GM18858 (cell line): ENCODE data around the gene DDX18.
"Not testable (repeated sequence)": the region's sequence is repeated elsewhere in the genome, so short reads cannot be mapped to it uniquely, and the experiment has no call there.

Experiments used
- ATAC-seq: cut with Tn5 transposase; IDR thresholded peaks from one replicate; pipeline ENCODE4 v1.9.1; 2021; ENCODE audit not compliant: unreplicated experiment

The DDX18 gene

GRCh38 chr2:117814417-117815264 is at the start of gene DDX18:
TSS of gene DDX18 (plus strand) at chr2:117814691. CDS start at chr2:117814778, 87 bp downstream.
- peak; percentile 93 for ATAC-seq

- no peak for ATAC-seq
Measured at GRCh38 chr2:117770730-117771129, 43.8 kb upstream of the DDX18 start.

- no peak for ATAC-seq
Measured at GRCh38 chr2:117771969-117772630, 42.4 kb upstream of the DDX18 start.

GRCh38 chr2:117774716-117775115 is 39.8 kb upstream of the DDX18 start:
- no peak for ATAC-seq

- ATAC-seq, result no peak
Measured at GRCh38 chr2:117775703-117776219, 38.7 kb upstream of the DDX18 start.

- no peak for ATAC-seq
Measured at GRCh38 chr2:117776888-117777287, 37.6 kb upstream of the DDX18 start.

GRCh38 chr2:117785740-117786139 is 28.8 kb upstream of the DDX18 start:
- peak; percentile 72 for ATAC-seq

- no peak for ATAC-seq
Measured at GRCh38 chr2:117786520-117786919, 28.0 kb upstream of the DDX18 start.

- ATAC-seq, result no peak
Measured at GRCh38 chr2:117789505-117789904, 25.0 kb upstream of the DDX18 start.

- no peak for ATAC-seq
Measured at GRCh38 chr2:117794668-117795067, 19.8 kb upstream of the DDX18 start.

GRCh38 chr2:117801826-117802225 is 12.7 kb upstream of the DDX18 start:
- no peak for ATAC-seq

- not testable (repeated sequence) for ATAC-seq
Measured at GRCh38 chr2:117803644-117804325, 10.7 kb upstream of the DDX18 start.

- ATAC-seq, result no peak
Measured at GRCh38 chr2:117812443-117812842, 2.0 kb upstream of the DDX18 start.

- no peak for ATAC-seq
Measured at GRCh38 chr2:117815946-117816345, 1.5 kb downstream of the DDX18 start.

- no peak for ATAC-seq
Measured at GRCh38 chr2:117818921-117819320, 4.4 kb downstream of the DDX18 start.

- peak; percentile 69 for ATAC-seq
Measured at GRCh38 chr2:117820444-117820843, 6.0 kb downstream of the DDX18 start.

GRCh38 chr2:117825437-117825836 is 10.9 kb downstream of the DDX18 start:
- no peak for ATAC-seq

GRCh38 chr2:117827464-117827863 is 13.0 kb downstream of the DDX18 start:
- not testable (repeated sequence) for ATAC-seq

- ATAC-seq, result no peak
Measured at GRCh38 chr2:117828870-117829269, 14.4 kb downstream of the DDX18 start.

GRCh38 chr2:117832332-117832731 is 17.8 kb downstream of the DDX18 start:
- no peak for ATAC-seq

- ATAC-seq, result no peak
Measured at GRCh38 chr2:117832905-117833613, 18.6 kb downstream of the DDX18 start.
